Retinal pigment epithelial cell (primary cell): ENCODE measurements around the gene BRAP.

Experiments used
- DNase-seq: peaks from one replicate; pipeline ENCODE4 v3.0.0-alpha.2; 2010; ENCODE audit warnings: low read depth
- H3K4me3 ChIP-seq: 2 replicates; pipeline ENCODE4 v1.5.1; 2011; ENCODE audit warnings: mild to moderate bottlenecking, low read length, control low read depth, moderate library complexity
- TF ChIP-seq, protein P1 (sequence below): conservative IDR thresholded peaks from 2 replicates; pipeline ENCODE4 v1.5.1; 2011; ENCODE audit warnings: low read depth, low read length, control low read depth, inconsistent platforms

BRAP gene

DNA sequence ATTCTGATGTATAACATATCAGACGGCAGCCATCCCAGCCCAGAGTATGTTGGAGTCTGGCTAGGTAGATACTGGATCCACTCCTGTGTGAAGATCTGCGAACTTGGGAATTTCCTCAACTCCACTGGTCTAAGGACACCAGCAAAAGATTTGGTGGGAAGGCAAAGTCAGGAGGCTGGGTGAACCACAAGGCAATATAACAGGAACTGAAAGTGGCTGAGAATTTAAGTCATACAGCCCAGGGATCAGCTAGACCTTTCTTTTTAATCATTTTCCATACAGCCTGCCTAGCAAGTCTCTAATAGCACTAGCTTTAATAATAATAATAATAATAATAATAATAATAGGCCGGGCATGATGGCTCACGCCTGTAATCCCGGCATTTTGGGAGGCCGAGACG is 34.8 kb downstream of the BRAP start:
- no peak for DNase-seq
- no peak overlapping the region for H3K4me3 ChIP-seq
- TF ChIP-seq, protein P1, sequence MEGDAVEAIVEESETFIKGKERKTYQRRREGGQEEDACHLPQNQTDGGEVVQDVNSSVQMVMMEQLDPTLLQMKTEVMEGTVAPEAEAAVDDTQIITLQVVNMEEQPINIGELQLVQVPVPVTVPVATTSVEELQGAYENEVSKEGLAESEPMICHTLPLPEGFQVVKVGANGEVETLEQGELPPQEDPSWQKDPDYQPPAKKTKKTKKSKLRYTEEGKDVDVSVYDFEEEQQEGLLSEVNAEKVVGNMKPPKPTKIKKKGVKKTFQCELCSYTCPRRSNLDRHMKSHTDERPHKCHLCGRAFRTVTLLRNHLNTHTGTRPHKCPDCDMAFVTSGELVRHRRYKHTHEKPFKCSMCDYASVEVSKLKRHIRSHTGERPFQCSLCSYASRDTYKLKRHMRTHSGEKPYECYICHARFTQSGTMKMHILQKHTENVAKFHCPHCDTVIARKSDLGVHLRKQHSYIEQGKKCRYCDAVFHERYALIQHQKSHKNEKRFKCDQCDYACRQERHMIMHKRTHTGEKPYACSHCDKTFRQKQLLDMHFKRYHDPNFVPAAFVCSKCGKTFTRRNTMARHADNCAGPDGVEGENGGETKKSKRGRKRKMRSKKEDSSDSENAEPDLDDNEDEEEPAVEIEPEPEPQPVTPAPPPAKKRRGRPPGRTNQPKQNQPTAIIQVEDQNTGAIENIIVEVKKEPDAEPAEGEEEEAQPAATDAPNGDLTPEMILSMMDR: no peak

DNA sequence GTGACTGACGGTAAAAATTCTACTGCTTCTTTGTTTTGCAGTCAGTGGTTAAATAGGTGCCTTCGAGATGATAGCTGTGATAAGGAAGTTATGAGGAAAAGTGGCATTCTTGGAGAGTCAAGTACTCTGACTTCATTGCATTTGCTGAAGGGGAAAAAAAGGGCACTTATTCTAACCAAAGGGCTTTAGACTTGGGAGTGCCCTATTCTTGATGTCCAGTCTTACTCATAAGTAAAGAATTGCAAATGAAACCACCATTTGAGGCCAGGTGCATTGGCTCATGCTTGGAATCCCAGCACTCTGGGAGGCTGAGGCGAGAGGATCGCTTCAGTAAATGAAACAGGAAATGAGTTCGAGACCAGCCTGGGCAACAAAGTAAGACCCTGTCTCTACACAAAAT is 40.3 kb downstream of the BRAP start:
- TF ChIP-seq, protein P1: no peak
- DNase-seq: no peak
- H3K4me3 ChIP-seq: no peak overlapping the region

DNA sequence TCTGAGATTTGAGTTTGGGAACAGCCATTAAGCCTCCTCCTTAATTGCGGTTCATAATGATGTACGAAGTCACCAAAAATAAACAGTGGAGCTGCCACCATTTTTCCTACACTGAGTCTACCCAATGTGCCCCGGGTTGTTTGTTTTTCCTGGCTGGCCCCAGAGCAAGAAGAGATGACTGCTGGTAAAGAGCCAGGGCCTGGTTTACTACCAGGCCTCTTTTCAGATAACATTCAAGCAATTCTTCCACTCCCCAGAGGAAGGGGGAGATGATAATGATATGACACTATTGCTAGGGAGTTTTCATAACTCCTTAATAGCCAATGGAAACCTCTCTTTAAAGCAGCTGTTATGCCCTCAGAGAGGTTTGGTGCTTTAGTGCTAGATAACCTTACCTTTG is 42.3 kb downstream of the BRAP start:
- DNase-seq: no peak
- TF ChIP-seq, protein P1: no peak

DNA sequence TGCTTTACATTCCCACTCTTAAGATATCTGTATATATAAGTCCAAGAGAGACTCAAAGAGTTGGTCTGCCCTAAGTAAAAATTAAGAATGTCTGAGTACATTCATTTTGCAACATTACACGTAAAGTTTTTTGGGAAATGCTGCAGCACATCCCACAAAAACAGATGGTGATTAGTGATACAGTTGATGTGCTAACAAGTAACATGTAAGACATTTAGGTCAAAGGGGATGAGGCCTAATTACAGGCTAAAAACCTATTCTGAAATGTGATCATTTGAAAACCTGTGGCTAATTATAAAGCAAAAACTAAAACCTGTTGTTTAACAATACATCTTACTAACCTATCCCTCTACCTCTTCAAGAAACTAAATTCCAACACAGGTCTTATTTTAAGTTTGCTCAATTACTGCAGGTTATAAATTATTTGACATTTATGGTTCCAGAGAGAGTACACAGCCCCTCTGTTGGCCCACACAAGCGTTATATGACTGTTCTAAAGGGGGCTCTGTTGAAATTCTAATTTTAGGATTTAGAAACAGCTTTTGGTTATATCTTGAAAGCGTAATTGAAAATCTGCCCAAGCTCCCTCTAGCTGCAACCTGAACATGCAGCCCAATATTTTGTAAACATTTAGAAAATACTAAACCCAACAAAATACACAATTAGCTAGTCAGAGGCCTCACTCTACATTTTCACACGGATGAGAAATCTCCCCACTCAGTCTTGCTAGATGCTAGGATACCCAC is 42.9 kb downstream of the BRAP start:
- DNase-seq: no peak

More for the DNA sequence above, 42.3 kb downstream of the BRAP start:
- no peak overlapping the region for H3K4me3 ChIP-seq

DNA sequence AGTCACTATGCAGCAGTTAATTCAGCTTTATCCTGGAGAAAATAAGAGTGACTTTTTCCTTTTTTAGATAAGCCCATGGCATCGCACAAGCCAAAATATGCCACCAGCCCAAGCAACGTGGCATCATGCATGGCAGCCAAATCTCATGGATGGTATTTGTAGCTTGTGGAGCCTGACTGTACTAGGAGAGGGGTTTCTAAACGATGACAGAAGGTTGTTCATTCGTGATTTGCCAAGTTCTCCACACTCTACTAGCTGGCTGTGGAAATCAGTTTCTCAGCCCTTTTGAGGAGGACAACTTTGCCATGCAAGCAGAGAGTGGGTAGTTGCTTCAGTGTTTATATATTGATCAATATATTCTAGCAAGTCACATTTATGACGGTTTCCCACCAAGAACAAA is 45.2 kb downstream of the BRAP start:
- TF ChIP-seq, protein P1: no peak
- H3K4me3 ChIP-seq: no peak overlapping the region
- DNase-seq: no peak

More for the DNA sequence above, 42.9 kb downstream of the BRAP start:
- no peak overlapping the region for H3K4me3 ChIP-seq
- TF ChIP-seq, protein P1: peak; percentile 25

DNA sequence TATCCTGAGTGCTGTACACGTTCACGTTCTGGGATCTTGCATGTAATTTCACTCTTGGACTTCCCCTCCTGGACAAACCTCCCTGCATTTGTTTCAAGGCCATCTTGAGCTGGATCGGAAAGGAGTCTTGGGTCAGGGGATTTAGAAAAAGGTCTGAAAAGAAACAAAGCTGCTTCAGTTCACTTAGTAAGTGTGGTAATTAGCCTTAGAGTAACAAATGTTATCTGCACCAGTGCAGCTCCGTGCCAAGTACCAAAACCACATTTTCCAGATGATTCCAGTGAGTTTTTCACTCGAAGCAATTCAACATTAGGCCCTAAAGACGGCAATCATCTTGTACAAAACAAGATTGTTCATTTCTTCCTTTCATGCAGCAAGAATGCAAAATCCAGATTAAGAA is 47.2 kb downstream of the BRAP start:
- TF ChIP-seq, protein P1: no peak
- no peak overlapping the region for H3K4me3 ChIP-seq
- peak; percentile 88 for DNase-seq
